Pancreas (tissue), 10 donors: ENCODE measurements around the gene SHISAL2B. TPM values are rescaled to one million over a fixed set of nuclear protein-coding genes. Genes with fewer than 3 reads are reported as not detected.
A peak's percentile ranks its signal among the peaks of the same experiment; 100 is the strongest.

Experiments
- ATAC-seq, 4 donors: fragments of 200-7000 bp; cut with Tn5 transposase; one replicate each; pipeline versions ENCODE4 v1.8.0 to v1.9.1; 2020; ENCODE audit warnings: mild to moderate bottlenecking in 4 of 4, moderate library complexity in 4 of 4
- DNase-seq, 6 donors: peaks; one replicate each; pipeline ENCODE4 v3.0.0-alpha.2; 2020
- FAIRE-seq: peaks from 2 replicates; lab custom pipeline; 2012; peaks lifted over from hg19 to GRCh38; lab: Jason Lieb, UNC
- H3K27ac ChIP-seq, 4 donors: fragments of 200-600 bp; sonication (generic); 1 replicate in 3 of 4; 2 replicates in 1 of 4; pipeline versions ENCODE4 v1.5.0 to v1.8.0; 2020
- H3K27me3 ChIP-seq, 4 donors: fragments of 200-600 bp; one replicate each; pipeline ENCODE4 v1.8.0; 2021
- H3K36me3 ChIP-seq, 3 donors: fragments of 200-600 bp; sonication (generic) in 1 of 3; one replicate each; pipeline versions ENCODE4 v1.5.0 to v1.8.0; 2020 to 2021
- H3K4me1 ChIP-seq, 3 donors: fragments of 200-600 bp; one replicate each; pipeline ENCODE4 v1.8.0; 2021
- H3K4me3 ChIP-seq, 4 donors: fragments of 200-600 bp; sonication (generic) in 2 of 4; one replicate each; pipeline versions ENCODE4 v1.5.0 to v1.8.0; 2020 to 2021
- H3K9me3 ChIP-seq, 4 donors: fragments of 200-600 bp; one replicate each; pipeline ENCODE4 v1.8.0; 2021
- CTCF ChIP-seq, 4 donors: fragments of 200-600 bp; sonication (generic) in 3 of 4; IDR thresholded peaks; one replicate each; pipeline versions ENCODE4 v1.5.0 to v1.8.0; 2021; ENCODE audit warnings: antibody characterized with exemption in 4 of 4
- WGBS, 2 donors: extraction: QIAGEN DNeasy Blood & Tissue Kit; methylation state at CpG; one replicate each; pipeline ENCODE4 v1.1.7; 2013; 5-methylcytosine and 5-hydroxymethylcytosine counted together
- intact Hi-C, 3 donors: fragments of 100-400 bp; cut with DNase I; formaldehyde crosslinking; loops; one replicate each; pipeline versions ENCODE4 v1.11.1 to v1.14.2; 2022
- polyA plus RNA-seq, 2 donors: library from polyadenylated mRNA; stranded (reverse); fragments of 200-250 nt; gene quantifications; one replicate each; pipeline ENCODE4 v1.2.3, GENCODE V29; 2013
- total RNA-seq, 6 donors: library from RNA; stranded (reverse); fragmentation: NEBNext Ultra II Directional in 4 of 6; extraction: Animal tissue kit (Norgen Biotek cat#: 25700) in 4 of 6; gene quantifications; one replicate each; pipeline versions ENCODE4 v1.2.1 to v1.2.4, GENCODE V29; 2021 to 2023
- donor health status: healthy with polysubstance abuse.
- donor health status: DM: no; HTN: no; CAD: no; lungs with moderate emphysema.
- donor health status: DM: no; HTN: no; CAD: no.
- donor health status: control.
- donor health status: control.
- donor health status: Bipolar disorder and iron deficiency.
- donor health status: DM: yes; HTN: yes; CAD: no.
- donor health status: DM: no; HTN: no; CAD: no.
- donor health status: DM: no; HTN: no; CAD: no.
- donor health status: DM: yes; HTN: yes; CAD: no.

SHISAL2B gene
- 1 to 10 TPM; 1.2 to 4.4 (median 2.1) TPM for total RNA-seq
- 10 to 100 TPM; 14.3 to 69.8 TPM for polyA plus RNA-seq

GRCh38 chr5:64690417-64691151, at the start of gene SHISAL2B:
Gene SHISAL2B (plus strand): TSS chr5:64690503. CDS start chr5:64690624, 121 bp downstream.
- DNase-seq: peak in 3 of 6 donors; percentile 14 to 66 (median 62)
- Histone ChIP-seq H3K36me3 (no peaks in the 10 kb centered on the region), H3K27me3 (peaks cover 0 to 12% (median 2%) of the 10 kb centered on the region in 4 donors), H3K4me1 (no peaks in the 10 kb centered on the region), H3K9me3 (no peaks in the 10 kb centered on the region), H3K27ac (no peak within 1 kb of the TSS), H3K4me3 (peak within 1 kb of the TSS in 2 of 4 donors; percentile 17 to 32)
- intact Hi-C loops: no loop called here
- ATAC-seq: peak in 3 of 4 donors; percentile 42 to 79 (median 75)
- WGBS, 2 donors: 1% methylated on average over 48 to 71 of the region's 71 CpGs
- FAIRE-seq: no peak
- TF ChIP-seq CTCF (IDR thresholded peaks at IDR 0.05): no peak

DNA sequence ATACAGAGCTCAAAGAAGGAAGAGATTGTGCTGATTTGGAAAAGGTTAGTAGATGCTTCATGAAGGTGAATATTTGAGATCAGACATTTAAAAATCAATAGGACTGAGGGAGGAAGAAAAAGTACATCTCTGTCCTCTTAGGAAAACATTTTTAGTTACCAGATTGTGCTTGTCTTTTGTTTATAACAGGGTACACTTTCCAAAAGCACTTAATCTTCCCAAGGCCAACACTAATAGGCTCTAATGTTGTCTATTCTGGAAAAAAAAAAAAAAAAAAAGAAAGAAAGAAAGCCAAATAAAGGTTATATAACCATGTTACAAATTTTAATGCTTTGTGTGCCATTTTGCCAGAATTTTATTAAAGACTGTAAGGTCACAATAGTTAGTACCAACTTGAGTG, 45.5 kb upstream of the SHISAL2B start:
- Histone ChIP-seq H3K27ac (no peak overlapping the region), H3K4me3 (no peak overlapping the region), H3K27me3 (no peaks in the 10 kb centered on the region), H3K4me1 (no peaks in the 10 kb centered on the region), H3K9me3 (no peaks in the 10 kb centered on the region), H3K36me3 (no peaks in the 10 kb centered on the region)
- TF ChIP-seq CTCF (IDR thresholded peaks at IDR 0.05): no peak
- ATAC-seq: peak in 3 of 4 donors; percentile 28 to 70 (median 63)
- intact Hi-C loops: no loop called here
- FAIRE-seq: no peak
- no peak for DNase-seq

GRCh38 chr5:64646169-64646568, 44.1 kb upstream of the SHISAL2B start:
- Histone ChIP-seq H3K36me3 (no peaks in the 10 kb centered on the region), H3K4me1 (no peaks in the 10 kb centered on the region), H3K27ac (no peak overlapping the region), H3K4me3 (no peak overlapping the region), H3K9me3 (no peaks in the 10 kb centered on the region), H3K27me3 (no peaks in the 10 kb centered on the region)
- intact Hi-C loops: no loop called here
- no peak for TF ChIP-seq CTCF (IDR thresholded peaks at IDR 0.05)
- DNase-seq (no peak), FAIRE-seq (no peak), ATAC-seq (no peak)
- WGBS, 2 donors: 43 to 50% methylated on average over 3 of the region's 3 CpGs

GRCh38 chr5:64649512-64649911, 40.8 kb upstream of the SHISAL2B start:
- no peak for TF ChIP-seq CTCF (IDR thresholded peaks at IDR 0.05)
- Histone ChIP-seq H3K27me3 (no peaks in the 10 kb centered on the region), H3K4me1 (peaks cover 0 to 3% (median 2%) of the 10 kb centered on the region in 3 donors), H3K27ac (no peak overlapping the region), H3K9me3 (no peaks in the 10 kb centered on the region), H3K36me3 (no peaks in the 10 kb centered on the region), H3K4me3 (no peak overlapping the region)
- intact Hi-C loops: no loop called here
- DNase-seq (no peak), FAIRE-seq (no peak), ATAC-seq (no peak)
- 63 to 70% methylated on average over 2 of the region's 2 CpGs for WGBS, 2 donors
